Thyroid gland (tissue), 4 donors: ENCODE measurements around the gene CSPG4.

ENCODE experiments used
- POLR2A ChIP-seq, 2 donors: fragments of 450-650 bp; IDR thresholded peaks; one replicate each; pipeline ENCODE4 v1.6.1; 2017; ENCODE audit warnings: antibody characterized with exemption in 2 of 2, mild to moderate bottlenecking in 2 of 2, moderate library complexity in 1 of 2
- TF ChIP-seq, protein P1 (sequence below), 6 experiments: fragments of 200-600 bp in 3 of 6; fragments of 450-650 bp in 3 of 6; sonication (generic) in 3 of 6; IDR thresholded peaks; one replicate each; pipeline ENCODE4 v1.5.1; 2016 to 2019; ENCODE audit warnings: antibody characterized with exemption in 6 of 6, mild to moderate bottlenecking in 2 of 6, inconsistent platforms in 1 of 6, moderate library complexity in 1 of 6

DNA sequence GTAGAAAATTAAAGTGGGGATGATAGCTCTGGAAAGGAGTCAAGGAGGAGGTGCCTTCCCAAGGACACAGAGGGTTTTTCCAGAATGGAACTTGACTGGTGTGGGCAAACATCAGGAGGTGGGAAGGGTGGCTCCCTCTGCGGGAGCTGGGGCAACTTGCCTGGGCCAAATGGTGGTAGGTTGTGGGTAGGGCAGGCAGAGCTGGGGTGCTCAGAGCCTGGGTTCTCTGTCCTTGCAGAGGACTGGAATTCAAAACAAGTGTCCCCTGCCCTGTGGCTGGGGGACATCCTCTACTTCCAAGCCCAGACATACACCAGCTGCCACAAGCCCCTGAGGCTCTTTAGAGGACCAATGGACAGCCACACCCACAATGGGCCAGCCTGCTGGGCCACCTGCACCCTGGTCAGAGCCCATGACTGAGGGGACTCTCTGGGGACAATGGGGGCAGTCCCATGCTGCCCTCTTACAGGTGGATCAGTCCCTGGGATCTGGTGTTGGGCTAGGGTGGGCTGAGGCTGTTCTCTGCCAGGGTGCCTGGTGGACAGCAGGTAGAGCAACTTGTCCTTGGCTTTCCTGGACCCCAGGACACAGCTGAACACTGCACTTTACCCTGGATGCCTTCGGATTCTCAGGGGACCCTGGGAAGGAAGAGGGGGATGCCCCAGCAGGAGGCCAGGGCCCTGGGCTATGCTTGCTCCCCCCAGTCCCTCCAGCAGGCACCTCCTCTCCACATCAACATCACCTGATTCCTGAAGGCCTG, 38.6 kb upstream of the CSPG4 start:
- TF ChIP-seq, protein P1, sequence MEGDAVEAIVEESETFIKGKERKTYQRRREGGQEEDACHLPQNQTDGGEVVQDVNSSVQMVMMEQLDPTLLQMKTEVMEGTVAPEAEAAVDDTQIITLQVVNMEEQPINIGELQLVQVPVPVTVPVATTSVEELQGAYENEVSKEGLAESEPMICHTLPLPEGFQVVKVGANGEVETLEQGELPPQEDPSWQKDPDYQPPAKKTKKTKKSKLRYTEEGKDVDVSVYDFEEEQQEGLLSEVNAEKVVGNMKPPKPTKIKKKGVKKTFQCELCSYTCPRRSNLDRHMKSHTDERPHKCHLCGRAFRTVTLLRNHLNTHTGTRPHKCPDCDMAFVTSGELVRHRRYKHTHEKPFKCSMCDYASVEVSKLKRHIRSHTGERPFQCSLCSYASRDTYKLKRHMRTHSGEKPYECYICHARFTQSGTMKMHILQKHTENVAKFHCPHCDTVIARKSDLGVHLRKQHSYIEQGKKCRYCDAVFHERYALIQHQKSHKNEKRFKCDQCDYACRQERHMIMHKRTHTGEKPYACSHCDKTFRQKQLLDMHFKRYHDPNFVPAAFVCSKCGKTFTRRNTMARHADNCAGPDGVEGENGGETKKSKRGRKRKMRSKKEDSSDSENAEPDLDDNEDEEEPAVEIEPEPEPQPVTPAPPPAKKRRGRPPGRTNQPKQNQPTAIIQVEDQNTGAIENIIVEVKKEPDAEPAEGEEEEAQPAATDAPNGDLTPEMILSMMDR (IDR thresholded peaks at IDR 0.05) = no peak
- no peak for TF ChIP-seq POLR2A (IDR thresholded peaks at IDR 0.05)
